Ascending aorta (tissue), 2 donors: ENCODE results near the gene TRABD2A. TPM values are rescaled to one million over a fixed set of nuclear protein-coding genes. Genes with fewer than 3 reads are reported as not detected.

ENCODE experiments used
- DNase-seq, 2 donors: peaks; one replicate each; pipeline ENCODE4 v3.0.0-alpha.2; 2019; ENCODE audit warnings: low spot score in 2 of 2
- H3K27ac ChIP-seq, 2 donors: fragments of 200-600 bp; sonication (generic); one replicate each; pipeline ENCODE4 v1.5.1; 2016 to 2017; ENCODE audit warnings: mild to moderate bottlenecking in 1 of 2
- H3K27me3 ChIP-seq: fragments of 200-600 bp; sonication (generic); one replicate; pipeline ENCODE4 v1.5.1; 2017
- H3K36me3 ChIP-seq, 2 donors: fragments of 200-600 bp; sonication (generic); one replicate each; pipeline ENCODE4 v1.5.1; 2016
- H3K4me1 ChIP-seq, 2 donors: fragments of 200-600 bp; sonication (generic); one replicate each; pipeline ENCODE4 v1.5.1; 2016 to 2017; ENCODE audit warnings: mild to moderate bottlenecking in 1 of 2
- H3K4me3 ChIP-seq, 2 donors: fragments of 200-600 bp; sonication (generic); one replicate each; pipeline ENCODE4 v1.5.1; 2016 to 2017; ENCODE audit warnings: mild to moderate bottlenecking in 1 of 2
- H3K9me3 ChIP-seq, 2 donors: fragments of 200-600 bp; sonication (generic); one replicate each; pipeline ENCODE4 v1.5.1; 2016
- intact Hi-C: fragments of 100-400 bp; cut with DNase I; formaldehyde crosslinking; loops from one replicate; pipeline ENCODE4 v1.15.1; 2023
- total RNA-seq: library from RNA; depleted of rRNA; stranded (reverse); fragments of >200 nt; gene quantifications from one replicate; pipeline ENCODE4 v1.1.0, GENCODE V29; 2016
- TF ChIP-seq, protein P1 (sequence below), 3 experiments: fragments of 200-600 bp in 2 of 3; fragments of 450-650 bp in 1 of 3; sonication (generic) in 2 of 3; IDR thresholded peaks; one replicate each; pipeline ENCODE4 v1.5.1; 2016 to 2019; ENCODE audit warnings: antibody characterized with exemption in 3 of 3, mild to moderate bottlenecking in 1 of 3, moderate library complexity in 1 of 3

Gene TRABD2A
- total RNA-seq, 1 donor from 2014 or later = 1.1 TPM

DNA sequence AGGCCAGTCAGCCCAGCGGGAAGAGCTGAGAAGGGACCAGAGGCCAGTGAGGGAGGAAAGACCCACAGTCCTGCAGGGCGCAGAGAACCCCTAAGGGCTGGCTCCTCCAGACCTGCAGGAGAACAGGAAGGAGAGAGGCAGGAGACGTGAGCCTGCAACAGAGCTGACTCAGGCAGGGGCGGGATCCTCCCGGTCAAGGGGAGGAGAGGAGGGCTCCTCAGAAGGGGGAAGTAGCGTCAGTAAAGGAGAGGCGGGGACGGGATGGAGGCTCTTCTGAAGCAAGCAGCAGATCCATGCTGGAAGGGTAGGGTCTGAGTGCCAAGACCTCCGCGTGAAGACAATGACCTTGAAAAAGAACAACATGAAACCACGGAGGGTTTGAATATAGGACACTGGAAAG lies 50.8 kb downstream of the TRABD2A start:
- intact Hi-C loops = no loop called here
- Histone ChIP-seq H3K27ac (no peak overlapping the region), H3K36me3 (no peaks in the 10 kb centered on the region), H3K9me3 (no peaks in the 10 kb centered on the region), H3K4me1 (no peaks in the 10 kb centered on the region), H3K27me3 (no peaks in the 10 kb centered on the region), H3K4me3 (no peak overlapping the region)
- peak; percentile 18 to 70 for DNase-seq
- TF ChIP-seq, protein P1, sequence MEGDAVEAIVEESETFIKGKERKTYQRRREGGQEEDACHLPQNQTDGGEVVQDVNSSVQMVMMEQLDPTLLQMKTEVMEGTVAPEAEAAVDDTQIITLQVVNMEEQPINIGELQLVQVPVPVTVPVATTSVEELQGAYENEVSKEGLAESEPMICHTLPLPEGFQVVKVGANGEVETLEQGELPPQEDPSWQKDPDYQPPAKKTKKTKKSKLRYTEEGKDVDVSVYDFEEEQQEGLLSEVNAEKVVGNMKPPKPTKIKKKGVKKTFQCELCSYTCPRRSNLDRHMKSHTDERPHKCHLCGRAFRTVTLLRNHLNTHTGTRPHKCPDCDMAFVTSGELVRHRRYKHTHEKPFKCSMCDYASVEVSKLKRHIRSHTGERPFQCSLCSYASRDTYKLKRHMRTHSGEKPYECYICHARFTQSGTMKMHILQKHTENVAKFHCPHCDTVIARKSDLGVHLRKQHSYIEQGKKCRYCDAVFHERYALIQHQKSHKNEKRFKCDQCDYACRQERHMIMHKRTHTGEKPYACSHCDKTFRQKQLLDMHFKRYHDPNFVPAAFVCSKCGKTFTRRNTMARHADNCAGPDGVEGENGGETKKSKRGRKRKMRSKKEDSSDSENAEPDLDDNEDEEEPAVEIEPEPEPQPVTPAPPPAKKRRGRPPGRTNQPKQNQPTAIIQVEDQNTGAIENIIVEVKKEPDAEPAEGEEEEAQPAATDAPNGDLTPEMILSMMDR (IDR thresholded peaks at IDR 0.05) = no peak

DNA sequence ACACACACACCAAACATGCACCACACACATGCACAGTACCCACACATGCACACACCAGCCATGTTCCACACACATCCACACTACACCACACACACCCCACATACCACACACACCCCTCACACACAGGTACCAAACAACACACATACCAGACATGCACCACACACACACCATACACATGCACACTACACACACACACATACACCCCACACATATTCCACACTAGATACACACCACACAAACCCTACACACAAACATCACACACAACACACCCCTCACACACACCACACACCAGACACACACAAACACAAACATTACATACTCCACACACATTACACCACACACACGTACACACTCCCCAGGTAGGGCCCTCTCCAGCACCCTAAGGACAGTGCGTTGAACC lies 51.2 kb downstream of the TRABD2A start:
- Histone ChIP-seq H3K9me3 (no peaks in the 10 kb centered on the region), H3K27ac (no peak overlapping the region), H3K4me1 (no peaks in the 10 kb centered on the region), H3K27me3 (no peaks in the 10 kb centered on the region), H3K4me3 (no peak overlapping the region), H3K36me3 (no peaks in the 10 kb centered on the region)
- TF ChIP-seq, protein P1 (IDR thresholded peaks at IDR 0.05) = no peak
- intact Hi-C loops = no loop called here
- no peak for DNase-seq

DNA sequence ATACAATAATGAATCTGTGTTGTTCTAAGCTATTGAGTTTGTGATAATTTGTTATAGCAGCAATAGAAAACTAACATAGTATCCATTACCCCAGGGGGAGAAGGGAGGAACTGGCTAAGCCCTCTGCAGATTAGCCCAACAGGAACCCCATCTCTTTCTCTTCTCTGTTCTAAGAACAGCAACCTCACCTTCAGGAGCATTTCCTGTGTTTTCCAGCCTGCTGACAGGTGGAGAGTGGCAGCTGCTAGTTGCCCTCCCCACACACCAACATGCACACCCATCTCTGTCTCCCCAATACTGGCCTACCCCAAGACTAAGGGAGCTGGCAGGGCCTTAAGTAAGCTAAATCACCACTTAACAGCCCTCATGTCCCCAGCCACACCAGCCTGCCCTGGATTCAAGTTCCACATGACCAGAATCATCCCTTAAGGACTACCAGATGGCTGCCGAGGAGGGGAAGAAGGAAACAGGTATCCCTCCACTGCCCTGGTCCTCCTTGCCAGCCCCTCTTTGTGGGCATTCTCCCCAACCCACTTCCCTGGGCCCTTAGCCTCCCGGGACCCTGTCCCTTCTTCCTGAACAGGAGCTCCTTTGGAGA lies 52.8 kb downstream of the TRABD2A start:
- no peak overlapping the region for H3K27ac ChIP-seq
- H3K27me3 ChIP-seq = no peaks in the 10 kb centered on the region
- no peak for DNase-seq
- H3K36me3 ChIP-seq = no peaks in the 10 kb centered on the region
- intact Hi-C loops = no loop called here
- H3K4me3 ChIP-seq = no peak overlapping the region
- no peaks in the 10 kb centered on the region for H3K9me3 ChIP-seq
- TF ChIP-seq, protein P1 (IDR thresholded peaks at IDR 0.05) = no peak
- H3K4me1 ChIP-seq = no peaks in the 10 kb centered on the region

DNA sequence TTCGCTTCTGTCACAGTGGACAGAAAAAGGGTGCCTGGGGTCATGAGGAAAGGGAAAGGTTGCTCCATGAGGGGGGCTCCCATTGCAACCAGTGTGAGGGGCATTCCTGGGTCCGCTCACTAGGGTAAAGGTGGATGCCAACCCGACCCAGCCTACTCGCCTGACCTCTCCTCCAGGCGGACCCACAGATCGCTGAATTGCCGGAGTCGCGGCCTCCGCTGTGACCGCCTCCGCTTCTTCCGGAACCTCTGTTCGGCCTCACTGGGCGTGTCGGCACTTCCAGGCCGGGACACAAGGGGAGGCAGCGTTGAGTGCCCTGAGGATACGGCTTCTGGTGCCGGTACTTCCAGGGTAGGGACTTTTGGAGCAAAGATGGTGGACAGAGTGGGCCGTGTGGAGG lies 57.1 kb downstream of the TRABD2A start:
- no peak for DNase-seq
- H3K9me3 ChIP-seq = no peaks in the 10 kb centered on the region
- intact Hi-C loops = no loop called here
- no peaks in the 10 kb centered on the region for H3K27me3 ChIP-seq
- H3K27ac ChIP-seq = no peak overlapping the region
- H3K36me3 ChIP-seq = no peaks in the 10 kb centered on the region
- no peaks in the 10 kb centered on the region for H3K4me1 ChIP-seq
- TF ChIP-seq, protein P1 (IDR thresholded peaks at IDR 0.05) = no peak
- H3K4me3 ChIP-seq = no peak overlapping the region

DNA sequence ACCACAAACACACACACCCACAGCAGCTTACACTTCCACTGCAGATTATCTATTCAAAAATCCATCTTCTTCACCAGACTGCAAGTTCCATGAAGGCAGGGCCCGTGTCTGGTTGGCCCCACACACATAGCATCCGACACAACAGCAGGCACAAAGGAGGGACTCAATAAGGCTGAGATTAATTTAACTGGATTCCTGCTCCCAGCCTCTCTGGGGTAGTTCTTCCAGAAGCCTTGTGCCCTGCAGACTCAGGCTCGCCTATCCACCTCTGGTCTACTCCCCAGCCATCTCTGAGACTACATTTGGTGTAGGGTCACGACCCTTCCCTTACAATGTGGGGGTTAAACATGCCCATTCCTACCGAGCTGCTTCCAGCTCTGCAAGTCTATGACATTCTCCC lies 57.7 kb downstream of the TRABD2A start:
- intact Hi-C loops = no loop called here
- Histone ChIP-seq H3K4me1 (no peaks in the 10 kb centered on the region), H3K9me3 (no peaks in the 10 kb centered on the region), H3K27me3 (no peaks in the 10 kb centered on the region), H3K4me3 (no peak overlapping the region), H3K27ac (no peak overlapping the region), H3K36me3 (no peaks in the 10 kb centered on the region)
- TF ChIP-seq, protein P1 (IDR thresholded peaks at IDR 0.05) = no peak
- DNase-seq = no peak

DNA sequence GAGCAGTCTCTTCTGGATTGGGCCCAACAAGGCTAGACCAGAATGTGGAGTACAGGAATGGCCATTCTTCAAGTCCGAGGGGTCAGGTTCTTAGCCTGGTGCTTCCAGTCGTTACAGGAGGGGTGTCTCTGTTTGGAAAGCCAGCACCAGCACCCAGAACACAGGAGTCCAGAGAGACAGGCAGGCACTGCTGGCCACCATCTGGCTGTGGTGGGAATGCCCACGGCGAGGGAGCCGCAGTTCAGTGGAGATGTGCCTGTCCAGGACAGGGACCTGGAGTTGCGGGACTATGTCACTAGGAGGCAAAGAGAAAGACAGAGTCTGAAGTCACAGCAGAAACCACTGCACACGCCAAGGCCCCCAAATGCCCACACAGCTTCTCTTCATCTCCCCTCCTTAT lies 59.1 kb downstream of the TRABD2A start:
- H3K27me3 ChIP-seq = no peaks in the 10 kb centered on the region
- H3K4me3 ChIP-seq = no peak overlapping the region
- no peaks in the 10 kb centered on the region for H3K4me1 ChIP-seq
- H3K9me3 ChIP-seq = no peaks in the 10 kb centered on the region
- DNase-seq = no peak
- intact Hi-C loops = no loop called here
- no peak overlapping the region for H3K27ac ChIP-seq
- TF ChIP-seq, protein P1 (IDR thresholded peaks at IDR 0.05) = no peak
- no peaks in the 10 kb centered on the region for H3K36me3 ChIP-seq
